Ectodermal cell (in vitro differentiated cells): ENCODE measurements around the gene PLPP1.

Experiments
- H3K27ac ChIP-seq: 2 replicates; pipeline ENCODE4 v1.7.0; 2013; ENCODE audit warnings: mild to moderate bottlenecking, low read depth, low read length; ENCODE audit not compliant: insufficient read depth, poor library complexity, severe bottlenecking
- H3K27me3 ChIP-seq: 2 replicates; pipeline ENCODE4 v1.7.0; 2013; ENCODE audit warnings: mild to moderate bottlenecking, low read length; ENCODE audit not compliant: insufficient read depth, control insufficient read depth, poor library complexity, severe bottlenecking
- H3K36me3 ChIP-seq: one replicate; pipeline ENCODE4 v1.7.0; 2013; ENCODE audit warnings: low read length; ENCODE audit not compliant: control insufficient read depth, insufficient read depth
- H3K4me1 ChIP-seq: one replicate; pipeline ENCODE4 v1.7.0; 2013; ENCODE audit warnings: low read length; ENCODE audit not compliant: control insufficient read depth, insufficient read depth
- H3K4me3 ChIP-seq: 2 replicates; pipeline ENCODE4 v1.7.0; 2013; ENCODE audit warnings: low read depth, low read length, control low read depth; ENCODE audit not compliant: insufficient read depth
- H3K9me3 ChIP-seq: 2 replicates; pipeline ENCODE4 v1.7.0; 2013; ENCODE audit warnings: mild to moderate bottlenecking, low read length, moderate library complexity; ENCODE audit not compliant: control insufficient read depth
- WGBS, 2 experiments: methylation state at CpG; one replicate each; pipeline ENCODE4 v1.1.7; 2013; ENCODE audit warnings: missing lambda C conversion rate in 2 of 2; 5-methylcytosine and 5-hydroxymethylcytosine counted together

The PLPP1 gene

DNA sequence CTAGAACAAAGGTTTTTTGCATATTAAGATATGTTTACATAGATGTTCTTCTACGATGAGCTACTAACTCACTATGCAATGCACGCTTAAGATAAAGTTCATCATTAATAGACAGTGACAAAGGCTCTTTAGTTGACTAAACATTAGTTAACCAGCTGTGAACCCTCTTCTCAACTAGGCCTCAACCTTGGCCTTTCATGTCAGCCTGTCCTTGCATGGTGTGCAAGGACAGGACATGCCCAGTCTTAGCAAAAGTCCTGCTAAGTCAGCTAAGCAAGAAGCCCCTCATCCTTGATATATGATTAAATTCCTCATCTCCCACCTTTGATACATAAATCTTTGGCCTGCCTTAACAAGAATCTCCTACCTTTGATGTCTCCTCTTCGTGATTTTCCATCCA, 50.9 kb downstream of the PLPP1 start:
- H3K4me1 ChIP-seq, result no peaks in the 10 kb centered on the region
- no peak overlapping the region for H3K27ac ChIP-seq
- H3K27me3 ChIP-seq, result no peaks in the 10 kb centered on the region
- no peaks in the 10 kb centered on the region for H3K9me3 ChIP-seq
- H3K36me3 ChIP-seq, result no peaks in the 10 kb centered on the region
- H3K4me3 ChIP-seq, result no peak overlapping the region
- WGBS, 2 experiments, result 69 to 71% methylated on average over 3 of the region's 3 CpGs

DNA sequence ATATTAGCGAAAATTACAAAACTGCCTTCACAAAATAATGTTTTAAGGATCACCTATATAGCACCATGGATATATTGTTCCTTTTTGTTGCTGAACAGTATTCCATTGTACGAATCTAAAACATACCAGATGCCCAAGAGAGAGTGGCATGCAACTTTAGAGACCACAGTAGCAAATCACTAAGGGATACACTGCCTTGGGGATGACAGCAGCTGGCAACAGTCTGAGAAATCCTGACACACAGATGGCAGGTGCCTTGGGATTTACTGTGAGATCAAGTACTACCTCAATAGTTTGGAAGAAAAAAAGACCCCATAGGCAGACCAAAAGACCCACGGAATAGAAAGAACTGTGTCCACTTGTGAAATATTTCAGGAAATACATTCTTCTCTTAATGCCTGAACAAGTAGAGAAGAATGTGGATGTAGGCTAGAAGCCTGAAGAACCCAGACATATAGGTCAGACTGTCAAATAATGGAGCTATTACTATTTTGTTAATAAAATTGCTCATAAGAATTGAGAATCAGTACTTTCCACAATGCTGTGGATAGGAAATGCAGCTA, 53.4 kb downstream of the PLPP1 start:
- Histone ChIP-seq H3K4me1 (no peaks in the 10 kb centered on the region), H3K4me3 (no peak overlapping the region), H3K27ac (no peak overlapping the region), H3K27me3 (no peaks in the 10 kb centered on the region), H3K36me3 (no peaks in the 10 kb centered on the region), H3K9me3 (no peaks in the 10 kb centered on the region)
- 90 to 96% methylated on average over 3 of the region's 3 CpGs for WGBS, 2 experiments

- Histone ChIP-seq H3K27me3 (no peaks in the 10 kb centered on the region), H3K36me3 (no peaks in the 10 kb centered on the region), H3K27ac (no peak overlapping the region), H3K4me3 (no peak overlapping the region), H3K9me3 (no peaks in the 10 kb centered on the region), H3K4me1 (no peaks in the 10 kb centered on the region)
- WGBS, 2 experiments, result 97 to 100% methylated on average over 3 of the region's 3 CpGs
These were observed 54.0 kb downstream of the PLPP1 start for GRCh38 chr5:55480781-55481180.

GRCh38 chr5:55472642-55473041, 62.1 kb downstream of the PLPP1 start:
- Histone ChIP-seq H3K27ac (no peak overlapping the region), H3K9me3 (no peaks in the 10 kb centered on the region), H3K4me1 (no peaks in the 10 kb centered on the region), H3K4me3 (no peak overlapping the region), H3K36me3 (no peaks in the 10 kb centered on the region), H3K27me3 (no peaks in the 10 kb centered on the region)
- WGBS, 2 experiments, result 92 to 100% methylated on average over 1 of the region's 1 CpG

GRCh38 chr5:55471468-55471867, 63.3 kb downstream of the PLPP1 start:
- no peak overlapping the region for H3K4me3 ChIP-seq
- WGBS, 2 experiments, result 93% methylated on average over 1 of the region's 1 CpG; no CpG with 5 or more reads in 1 of the 2 experiments
- no peaks in the 10 kb centered on the region for H3K36me3 ChIP-seq
- no peaks in the 10 kb centered on the region for H3K4me1 ChIP-seq
- no peak overlapping the region for H3K27ac ChIP-seq
- no peaks in the 10 kb centered on the region for H3K27me3 ChIP-seq
- no peaks in the 10 kb centered on the region for H3K9me3 ChIP-seq

DNA sequence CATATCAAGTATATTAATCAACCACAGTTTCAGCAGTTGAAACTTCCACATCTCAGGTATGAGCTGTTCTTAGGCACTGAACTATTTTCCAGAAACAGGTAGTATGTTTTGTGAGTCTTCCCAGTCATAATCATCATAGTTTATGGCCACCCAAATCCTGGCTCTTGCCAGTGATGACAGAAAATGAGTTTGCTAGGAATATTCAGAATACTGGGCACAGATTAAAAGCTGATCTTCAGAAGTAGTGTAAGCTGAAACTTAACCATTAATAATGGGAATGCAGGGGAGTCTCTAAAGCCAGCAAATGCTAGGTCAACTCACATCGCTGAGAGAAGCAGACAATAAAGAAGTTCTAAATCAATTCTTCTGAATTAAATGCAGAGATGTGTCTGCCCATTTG, 64.5 kb downstream of the PLPP1 start:
- no peaks in the 10 kb centered on the region for H3K9me3 ChIP-seq
- no peak overlapping the region for H3K4me3 ChIP-seq
- no peaks in the 10 kb centered on the region for H3K36me3 ChIP-seq
- H3K27me3 ChIP-seq, result no peaks in the 10 kb centered on the region
- WGBS, 2 experiments, result 91 to 97% methylated on average over 1 of the region's 1 CpG
- H3K27ac ChIP-seq, result no peak overlapping the region
- no peaks in the 10 kb centered on the region for H3K4me1 ChIP-seq

- H3K4me3 ChIP-seq, result no peak overlapping the region
- no peaks in the 10 kb centered on the region for H3K4me1 ChIP-seq
- H3K27ac ChIP-seq, result no peak overlapping the region
- H3K9me3 ChIP-seq, result no peaks in the 10 kb centered on the region
- H3K27me3 ChIP-seq, result no peaks in the 10 kb centered on the region
- no peaks in the 10 kb centered on the region for H3K36me3 ChIP-seq
These were observed 64.9 kb downstream of the PLPP1 start for GRCh38 chr5:55469839-55470238.

GRCh38 chr5:55467862-55468551, 66.8 kb downstream of the PLPP1 start:
- no peak overlapping the region for H3K4me3 ChIP-seq
- H3K36me3 ChIP-seq, result no peaks in the 10 kb centered on the region
- H3K4me1 ChIP-seq, result no peaks in the 10 kb centered on the region
- no peaks in the 10 kb centered on the region for H3K27me3 ChIP-seq
- WGBS, 2 experiments, result 94 to 96% methylated on average over 5 of the region's 5 CpGs
- no peaks in the 10 kb centered on the region for H3K9me3 ChIP-seq
- no peak overlapping the region for H3K27ac ChIP-seq

- WGBS, 2 experiments, result 90 to 98% methylated on average over 2 to 3 of the region's 3 CpGs
These were observed 71.2 kb downstream of the PLPP1 start for GRCh38 chr5:55463613-55464012.

DNA sequence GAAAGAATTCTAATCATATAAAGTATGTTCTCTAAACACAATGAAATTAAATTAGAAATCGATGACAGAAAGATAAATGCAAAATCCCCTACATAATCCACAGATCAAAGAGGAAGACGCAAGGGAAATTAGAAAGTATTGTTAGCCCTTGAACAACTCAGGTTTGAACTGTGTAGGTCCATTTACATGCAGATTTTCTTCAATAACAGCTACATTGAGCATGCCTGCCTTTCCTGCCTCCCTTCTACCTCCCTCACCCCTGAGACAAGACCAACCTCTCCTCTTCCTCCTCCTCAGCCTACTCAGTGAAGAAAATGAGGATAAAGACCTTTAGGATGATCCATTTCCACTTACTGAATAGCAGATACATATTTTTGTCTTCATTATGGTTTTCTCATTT, 75.2 kb downstream of the PLPP1 start:
- Histone ChIP-seq H3K27me3 (no peaks in the 10 kb centered on the region), H3K9me3 (no peaks in the 10 kb centered on the region), H3K4me3 (no peak overlapping the region), H3K36me3 (no peaks in the 10 kb centered on the region), H3K4me1 (no peaks in the 10 kb centered on the region), H3K27ac (no peak overlapping the region)
- WGBS, 2 experiments, result 73 to 76% methylated on average over 1 to 2 of the region's 2 CpGs

More at GRCh38 chr5:55463613-55464012, 71.2 kb downstream of the PLPP1 start:
- Histone ChIP-seq H3K9me3 (no peaks in the 10 kb centered on the region), H3K4me1 (no peaks in the 10 kb centered on the region), H3K36me3 (no peaks in the 10 kb centered on the region), H3K27ac (no peak overlapping the region), H3K27me3 (no peaks in the 10 kb centered on the region), H3K4me3 (no peak overlapping the region)
